GM13976 (cell line): ENCODE data around the gene OR2AT4.
"Not testable (repeated sequence)": the region's sequence is repeated elsewhere in the genome, so short reads cannot be mapped to it uniquely, and the experiment has no call there.

ENCODE experiments used
- DNase-seq: peaks from one replicate; pipeline ENCODE4 v3.0.0; 2012; ENCODE audit warnings: low spot score
- CTCF ChIP-seq: IDR thresholded peaks from 2 replicates; pipeline ENCODE4 v1.5.1; 2012; ENCODE audit warnings: borderline replicate concordance, mild to moderate bottlenecking; ENCODE audit not compliant: insufficient read depth; ENCODE audit errors: extremely low read depth, missing control alignments, control extremely low read depth
- in situ Hi-C: fragments of 300-500 bp; cut with MboI; formaldehyde crosslinking; loops from one replicate; pipeline ENCODE4 v1.12.0; 2022; ENCODE audit warnings: low sequenced_read_pairs, mixed read lengths, inconsistent platforms; ENCODE audit not compliant: unreplicated experiment

Gene OR2AT4

DNA sequence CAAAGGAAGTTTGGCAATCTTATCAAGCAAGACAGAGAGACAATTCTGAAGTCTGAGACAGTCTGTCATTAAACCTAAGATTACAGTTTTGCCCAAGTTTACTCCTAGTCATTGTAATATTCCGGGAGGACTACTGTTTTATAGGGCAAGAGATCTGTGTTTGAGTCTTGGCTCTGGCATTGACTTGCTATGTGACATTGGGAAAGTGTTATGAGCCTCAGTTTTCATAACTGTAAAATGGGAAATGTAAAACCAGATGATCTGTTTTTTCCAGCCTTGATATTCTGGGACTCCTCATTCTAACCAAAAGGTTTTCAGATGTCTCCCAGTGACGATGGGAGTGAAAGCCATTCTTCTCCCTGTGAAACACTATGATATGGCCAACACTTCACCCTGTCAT is 29.9 kb upstream of the OR2AT4 start:
- in situ Hi-C loops, result no loop called here
- no peak for TF ChIP-seq CTCF
- DNase-seq, result no peak

- no peak for DNase-seq
- in situ Hi-C loops, result no loop called here
- TF ChIP-seq CTCF, result no peak
Measured at GRCh38 chr11:75118577-75118976, 21.9 kb upstream of the OR2AT4 start.

DNA sequence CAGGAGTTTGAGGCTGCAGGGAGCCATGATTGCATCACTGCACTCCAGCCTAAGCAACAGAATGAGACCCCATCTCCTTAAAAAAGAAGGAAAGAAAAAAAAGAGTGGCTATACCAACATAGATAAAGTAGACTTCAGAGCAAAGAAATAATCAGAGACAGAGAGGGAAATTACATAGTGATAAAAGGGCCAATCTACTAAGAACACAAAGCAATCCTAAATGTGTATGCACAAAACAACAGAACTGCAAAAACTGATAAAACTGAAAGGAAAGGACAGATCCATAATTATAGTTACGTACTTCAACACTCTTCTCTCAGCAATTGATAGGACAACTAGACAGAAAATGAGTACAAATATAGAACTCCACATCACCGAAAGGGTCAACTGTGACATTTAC is 17.8 kb upstream of the OR2AT4 start:
- in situ Hi-C loops, result no loop called here
- no peak for DNase-seq
- no peak for TF ChIP-seq CTCF

GRCh38 chr11:75113030-75113429 is 16.4 kb upstream of the OR2AT4 start:
- in situ Hi-C loops, result no loop called here
- no peak for TF ChIP-seq CTCF
- DNase-seq, result no peak

GRCh38 chr11:75112200-75112599 is 15.5 kb upstream of the OR2AT4 start:
- in situ Hi-C loops, result no loop called here
- no peak for TF ChIP-seq CTCF

DNA sequence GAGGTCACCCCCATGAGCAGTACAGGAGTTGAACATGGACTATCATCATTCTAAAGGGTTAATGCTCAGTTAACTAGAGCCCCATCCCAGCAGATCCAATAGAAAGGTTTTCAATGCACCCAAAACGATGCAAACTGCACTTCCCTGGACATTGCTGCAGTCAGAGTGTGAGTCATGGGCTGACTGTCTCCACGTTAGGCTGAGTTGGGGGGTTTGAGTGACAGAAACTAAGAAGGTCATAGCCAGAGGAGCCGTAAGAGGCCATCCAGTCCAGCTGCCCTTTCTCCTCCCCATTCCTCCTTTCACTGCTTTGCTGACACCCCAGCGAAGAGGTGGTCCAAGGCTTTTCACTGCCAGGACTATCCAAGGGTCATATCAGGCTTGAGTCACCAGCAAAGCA is 10.5 kb upstream of the OR2AT4 start:
- no peak for DNase-seq
- in situ Hi-C loops, result no loop called here
- no peak for TF ChIP-seq CTCF

More at GRCh38 chr11:75112200-75112599, 15.5 kb upstream of the OR2AT4 start:
- DNase-seq, result no peak

DNA sequence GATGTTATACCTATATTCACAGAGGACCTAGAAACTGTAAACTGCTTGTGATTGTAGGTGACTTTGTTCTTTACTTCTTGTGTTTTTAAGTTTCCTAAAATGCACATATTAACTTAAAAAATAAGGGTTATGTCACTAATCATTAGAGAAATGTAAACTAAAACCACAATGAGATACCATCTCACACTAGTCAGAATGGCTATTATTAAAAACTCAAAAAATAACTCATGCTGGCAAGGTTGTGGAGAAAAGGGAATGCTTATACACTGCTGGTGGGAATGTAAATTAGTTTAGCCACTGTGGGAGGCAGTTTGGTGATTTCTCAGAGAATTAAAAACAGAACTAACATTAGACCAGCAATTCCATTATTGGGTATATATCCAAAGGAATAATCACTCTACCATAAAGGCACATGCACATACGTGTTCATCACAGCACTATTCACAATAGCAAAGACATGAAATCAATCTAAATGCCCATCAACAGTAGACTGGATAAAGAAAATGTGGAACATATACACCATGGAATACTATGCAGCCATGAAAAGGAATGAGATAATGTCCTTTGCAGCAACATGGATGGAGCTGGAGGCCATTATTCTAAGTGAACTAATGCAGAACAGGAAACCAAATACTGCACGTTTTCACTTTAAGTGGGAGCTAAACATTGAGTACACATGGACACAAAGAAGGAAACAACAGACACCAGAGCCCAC is 9.4 kb upstream of the OR2AT4 start:
- in situ Hi-C loops, DNase-seq: not testable (repeated sequence)
